GM18502 (cell line): ENCODE measurements around the gene ABTB1.
"Not testable (repeated sequence)": the region's sequence is repeated elsewhere in the genome, so short reads cannot be mapped to it uniquely, and the experiment has no call there.

Source experiments
- ATAC-seq: cut with Tn5 transposase; IDR thresholded peaks from one replicate; pipeline ENCODE4 v1.9.1; 2021; ENCODE audit warnings: mild to moderate bottlenecking; ENCODE audit not compliant: unreplicated experiment, poor library complexity

The ABTB1 gene

GRCh38 chr3:127647166-127647844 is 25.4 kb upstream of the ABTB1 start:
- no peak for ATAC-seq

DNA sequence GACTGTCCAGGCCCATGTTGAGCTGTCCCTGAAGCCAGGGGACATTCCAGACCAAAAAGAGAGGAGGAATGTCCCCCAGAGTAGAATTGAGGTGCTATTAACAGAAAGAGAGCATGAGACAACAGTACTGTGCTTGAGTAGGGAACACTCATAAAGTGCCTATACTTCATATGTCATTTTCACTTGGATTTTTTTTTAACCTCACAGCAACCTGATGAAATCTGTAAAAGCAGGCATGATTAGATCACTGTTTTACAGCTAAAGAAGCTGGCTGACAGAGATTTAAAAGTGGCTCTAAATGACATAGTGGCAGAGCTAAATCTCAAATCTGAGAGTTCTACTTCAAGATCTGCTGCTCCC is 24.9 kb upstream of the ABTB1 start:
- ATAC-seq, result no peak

GRCh38 chr3:127650236-127650635 is 22.5 kb upstream of the ABTB1 start:
- ATAC-seq, result no peak

DNA sequence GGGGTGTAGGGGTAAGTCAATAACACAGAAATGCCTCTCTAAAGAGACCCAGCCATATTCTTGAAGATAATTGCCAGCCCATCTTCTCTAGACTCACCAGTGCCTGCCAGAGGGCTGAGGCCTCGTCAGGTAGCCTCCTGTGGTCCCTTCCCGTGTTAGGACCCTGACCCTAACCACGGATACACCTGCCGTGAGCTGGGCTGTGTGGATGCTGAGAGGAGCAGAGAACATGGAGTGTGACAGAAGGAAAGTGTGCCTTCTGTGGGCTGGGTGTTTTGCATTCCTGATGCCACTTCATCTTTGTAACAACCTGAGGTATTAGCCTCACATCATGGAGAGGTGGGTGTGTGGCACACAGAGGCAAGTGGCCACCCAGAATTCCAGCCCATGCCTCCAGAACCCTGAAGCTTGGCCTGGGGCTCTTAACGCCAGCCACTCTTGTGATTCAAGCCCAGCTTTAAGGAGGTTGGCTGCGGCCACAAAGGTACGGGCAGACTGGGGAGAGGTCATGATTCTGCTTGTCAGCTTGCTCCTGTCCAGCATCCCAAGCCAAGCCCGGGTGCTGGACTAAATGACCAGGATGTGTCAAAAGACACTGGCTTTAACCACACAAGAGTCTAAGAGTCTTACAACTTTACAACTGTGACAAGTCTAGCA is 21.1 kb upstream of the ABTB1 start:
- ATAC-seq, result no peak

- no peak for ATAC-seq
Measured at GRCh38 chr3:127652246-127652995, 20.3 kb upstream of the ABTB1 start.

GRCh38 chr3:127654374-127654773 is 18.4 kb upstream of the ABTB1 start:
- no peak for ATAC-seq

DNA sequence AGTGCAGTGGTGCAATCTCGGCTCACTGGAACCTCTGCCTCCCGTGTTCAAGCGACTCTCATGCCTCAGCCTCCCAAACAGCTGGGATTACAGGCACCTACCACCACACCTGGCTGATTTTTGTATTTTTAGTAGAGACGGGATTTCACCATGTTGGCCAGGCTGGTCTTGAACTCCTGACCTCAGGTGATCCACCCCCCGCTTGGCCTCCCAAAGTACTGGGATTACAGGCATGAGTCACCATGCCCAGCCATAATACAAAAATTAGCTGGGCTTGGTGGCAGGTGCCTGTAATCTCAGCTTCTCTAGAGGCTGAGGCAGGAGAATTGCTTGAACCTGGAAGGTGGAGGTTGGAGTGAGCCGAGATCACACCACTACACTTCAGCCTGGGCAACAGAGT is 17.8 kb upstream of the ABTB1 start:
- ATAC-seq, result not testable (repeated sequence)

- ATAC-seq, result no peak
Measured at GRCh38 chr3:127655641-127656040, 17.1 kb upstream of the ABTB1 start.

DNA sequence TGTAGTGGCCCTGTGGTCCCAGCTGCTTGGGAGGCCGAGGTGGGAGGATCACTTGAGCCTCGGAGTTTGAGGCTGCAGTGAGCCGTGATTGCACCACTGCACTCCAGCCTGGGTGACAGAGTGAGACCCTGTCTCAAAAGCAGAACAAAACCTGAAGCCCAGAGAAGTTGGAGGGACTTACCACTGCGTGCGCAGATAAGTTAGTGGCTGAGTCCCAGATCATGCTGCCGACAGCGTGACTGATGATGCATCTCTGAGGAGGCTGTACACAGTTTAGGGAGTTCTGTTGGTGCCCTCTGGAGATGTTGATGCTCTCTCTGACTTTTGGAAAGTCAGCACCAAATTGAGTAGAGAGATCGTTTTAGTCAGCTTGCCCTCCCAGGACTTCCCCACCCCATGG is 15.8 kb upstream of the ABTB1 start:
- ATAC-seq, result no peak

GRCh38 chr3:127658234-127658633 is 14.5 kb upstream of the ABTB1 start:
- ATAC-seq, result no peak

- no peak for ATAC-seq
Measured at GRCh38 chr3:127660621-127661251, 12.0 kb upstream of the ABTB1 start.

DNA sequence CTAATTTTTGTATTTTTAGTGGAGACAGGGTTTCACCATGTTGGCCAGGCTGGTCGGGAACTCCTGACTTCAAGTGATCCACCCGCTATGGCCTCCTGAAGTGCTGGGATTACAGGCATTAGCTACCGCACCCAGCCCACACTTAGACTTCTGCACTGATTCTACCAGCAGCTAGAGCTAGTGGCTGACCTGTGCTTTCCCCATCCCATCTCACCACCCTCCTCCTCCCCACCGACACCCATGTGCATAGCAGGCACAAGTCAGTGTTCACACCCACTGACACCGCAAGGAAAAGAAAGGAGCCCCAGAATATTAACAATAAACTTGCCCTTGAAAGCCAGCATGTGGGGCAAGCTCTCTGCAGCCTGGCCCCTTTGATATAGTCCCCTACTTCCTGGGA is 11.2 kb upstream of the ABTB1 start:
- ATAC-seq, result no peak

DNA sequence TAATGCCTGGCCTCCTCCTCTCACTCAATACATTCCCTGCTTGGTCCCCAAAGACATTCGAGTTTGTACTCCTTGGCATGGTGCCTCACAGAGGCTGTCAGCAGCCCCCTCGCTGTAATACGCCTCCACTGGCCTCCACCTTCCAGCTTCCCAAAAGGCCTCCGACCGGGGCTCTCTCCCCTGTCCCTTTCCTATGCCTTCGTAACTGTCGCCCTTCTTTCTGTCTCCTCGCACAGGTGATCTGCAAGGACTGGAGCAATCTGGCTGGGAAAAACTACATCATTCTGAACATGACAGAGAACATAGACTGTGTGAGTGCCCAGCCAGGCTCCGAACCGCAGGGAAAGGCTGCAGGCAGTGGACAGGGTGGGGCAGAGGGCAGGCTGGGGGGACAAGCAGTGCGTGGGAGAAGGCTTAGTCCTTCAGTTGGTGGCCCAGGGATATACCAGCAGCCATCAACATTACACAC is 10.7 kb upstream of the ABTB1 start:
- no peak for ATAC-seq

DNA sequence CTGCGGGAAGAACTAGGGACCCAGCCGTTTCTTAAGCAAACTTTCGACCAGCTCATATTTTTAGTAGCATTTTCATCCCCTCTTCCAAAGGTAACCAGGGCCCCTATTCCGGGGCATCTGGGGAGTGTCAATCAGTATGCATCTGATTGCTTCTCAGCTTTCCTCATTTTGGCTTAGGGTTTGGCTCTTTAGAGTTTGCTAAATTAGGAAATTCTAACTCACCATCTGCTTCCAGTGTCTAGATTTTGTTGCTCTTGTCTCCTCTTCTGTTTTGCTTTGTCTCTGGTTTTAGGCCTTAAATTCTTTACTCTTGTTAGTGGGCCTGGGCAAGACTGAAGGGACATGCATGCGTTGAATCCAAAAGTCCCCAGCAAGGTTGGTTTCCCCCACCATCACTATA is 9.6 kb upstream of the ABTB1 start:
- ATAC-seq, result no peak

DNA sequence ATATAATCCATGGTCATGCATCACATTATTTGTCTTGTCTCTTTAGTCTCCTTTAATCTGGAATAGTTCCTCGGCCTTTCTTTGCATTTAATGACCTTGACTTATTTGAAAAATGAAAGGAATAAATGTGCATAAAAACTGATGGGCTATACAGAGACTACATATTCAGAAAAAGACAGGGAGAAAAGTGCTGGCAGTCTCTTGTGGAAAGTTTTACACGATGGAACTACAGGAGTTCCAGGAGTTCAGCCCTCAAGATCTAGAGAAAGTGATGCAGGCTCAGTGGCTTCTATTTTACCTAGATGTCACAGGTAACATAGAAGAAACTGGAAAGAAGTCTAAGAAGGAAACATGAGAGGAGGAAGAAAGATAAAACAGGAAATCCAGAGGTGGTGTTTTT is 7.6 kb upstream of the ABTB1 start:
- no peak for ATAC-seq

DNA sequence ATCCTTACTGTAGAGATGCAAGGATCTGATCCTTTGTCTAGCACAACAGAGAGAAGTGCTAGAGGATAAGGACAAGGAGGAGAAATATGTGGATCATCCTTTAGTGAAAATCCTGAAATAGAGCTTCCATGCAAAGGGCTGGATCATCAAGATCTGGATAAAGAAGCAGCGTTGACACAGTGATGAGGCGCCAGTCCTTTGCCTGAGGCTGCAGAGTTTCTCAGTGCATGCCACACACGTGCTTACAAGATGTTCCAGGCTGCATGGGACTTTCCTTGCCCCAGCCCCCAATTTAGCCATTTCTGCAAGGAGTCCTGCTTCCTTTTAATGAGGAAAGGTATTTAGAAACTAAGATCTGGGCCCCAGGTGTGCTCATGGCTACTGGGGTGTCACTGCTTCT is 7.2 kb upstream of the ABTB1 start:
- no peak for ATAC-seq

- no peak for ATAC-seq
Measured at GRCh38 chr3:127666676-127667075, 6.1 kb upstream of the ABTB1 start.

GRCh38 chr3:127667119-127667681 is 5.6 kb upstream of the ABTB1 start:
- no peak for ATAC-seq

DNA sequence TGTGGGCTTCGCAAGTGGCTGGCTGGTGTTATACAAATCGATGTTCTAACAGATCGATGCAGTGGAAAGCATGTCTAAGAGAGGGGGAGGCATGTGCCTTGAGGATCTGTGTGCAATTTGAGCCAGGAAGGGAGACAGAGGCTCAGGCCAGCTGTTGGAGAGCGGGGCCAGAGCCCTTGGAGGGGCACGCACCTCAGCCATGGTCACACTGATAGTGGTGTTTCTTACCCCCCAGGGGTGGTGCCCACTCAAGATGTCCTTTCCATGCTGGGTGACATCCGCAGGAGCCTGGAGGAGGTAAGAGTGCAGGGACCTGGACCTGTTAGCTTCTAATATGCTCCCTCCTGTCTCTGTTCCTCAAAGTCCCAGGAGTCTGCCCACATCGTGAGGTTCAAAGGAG is 3.8 kb upstream of the ABTB1 start:
- ATAC-seq, result no peak

DNA sequence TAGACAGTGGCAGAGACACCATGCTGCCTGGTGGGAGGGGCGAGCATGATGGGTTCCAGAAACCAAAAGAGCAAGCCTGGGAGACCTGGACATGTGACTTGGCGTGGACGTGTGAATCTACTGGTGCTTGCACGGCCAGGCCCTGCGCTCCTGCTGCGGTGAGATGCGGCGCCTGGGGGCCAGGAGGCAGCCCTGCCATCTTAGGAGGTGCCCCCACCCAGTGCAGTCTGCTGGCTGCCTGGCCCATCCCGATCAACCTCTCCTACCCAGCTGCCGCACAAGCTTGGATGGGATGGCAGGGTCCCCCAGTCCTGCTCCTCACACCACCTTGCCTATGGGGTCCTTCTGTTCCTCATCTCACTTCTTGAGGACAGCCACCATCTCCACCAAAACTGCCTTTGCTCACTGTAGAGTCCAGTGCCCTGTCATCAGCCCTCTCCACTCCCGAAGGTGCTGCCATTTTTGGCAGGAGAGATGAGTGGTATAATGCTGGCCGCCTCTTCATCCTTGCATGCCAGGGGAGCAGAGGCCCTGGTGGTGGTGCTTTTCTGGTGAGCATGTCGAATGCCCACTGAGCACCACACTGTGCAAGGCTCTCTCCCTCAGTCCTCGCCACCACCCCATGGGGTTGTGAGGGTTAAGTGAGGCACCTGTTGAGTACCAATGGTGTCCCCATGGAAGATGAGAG is 3.1 kb upstream of the ABTB1 start:
- ATAC-seq, result no peak
